Suprapubic skin (tissue), 4 donors: Measurements from ENCODE around the gene CPPED1.

Source experiments
- CTCF ChIP-seq, 2 donors: fragments of 200-600 bp in 1 of 2; fragments of 450-650 bp in 1 of 2; sonication (generic) in 1 of 2; IDR thresholded peaks; one replicate each; pipeline ENCODE4 v1.5.1; 2016 to 2019; ENCODE audit warnings: antibody characterized with exemption in 2 of 2, mild to moderate bottlenecking in 1 of 2, moderate library complexity in 1 of 2
- POLR2A ChIP-seq, 2 donors: fragments of 450-650 bp; IDR thresholded peaks; one replicate each; pipeline ENCODE4 v1.6.1; 2017; ENCODE audit warnings: antibody characterized with exemption in 2 of 2, mild to moderate bottlenecking in 2 of 2, moderate library complexity in 2 of 2
- POLR2AphosphoS5 ChIP-seq, 3 donors: sonication (generic); formaldehyde crosslinking; IDR thresholded peaks; one replicate each; pipeline ENCODE4 v1.6.1; 2017; ENCODE audit warnings: antibody characterized with exemption in 3 of 3

- TF ChIP-seq CTCF (IDR thresholded peaks at IDR 0.05) (no peak), POLR2A (IDR thresholded peaks at IDR 0.05) (no peak), POLR2AphosphoS5 (IDR thresholded peaks at IDR 0.05) (no peak)
Observed at GRCh38 chr16:12798171-12798570, 5.5 kb downstream of the CPPED1 start.
